ENCODE measurements around the gene LDLRAD4.

The LDLRAD4 gene

DNA sequence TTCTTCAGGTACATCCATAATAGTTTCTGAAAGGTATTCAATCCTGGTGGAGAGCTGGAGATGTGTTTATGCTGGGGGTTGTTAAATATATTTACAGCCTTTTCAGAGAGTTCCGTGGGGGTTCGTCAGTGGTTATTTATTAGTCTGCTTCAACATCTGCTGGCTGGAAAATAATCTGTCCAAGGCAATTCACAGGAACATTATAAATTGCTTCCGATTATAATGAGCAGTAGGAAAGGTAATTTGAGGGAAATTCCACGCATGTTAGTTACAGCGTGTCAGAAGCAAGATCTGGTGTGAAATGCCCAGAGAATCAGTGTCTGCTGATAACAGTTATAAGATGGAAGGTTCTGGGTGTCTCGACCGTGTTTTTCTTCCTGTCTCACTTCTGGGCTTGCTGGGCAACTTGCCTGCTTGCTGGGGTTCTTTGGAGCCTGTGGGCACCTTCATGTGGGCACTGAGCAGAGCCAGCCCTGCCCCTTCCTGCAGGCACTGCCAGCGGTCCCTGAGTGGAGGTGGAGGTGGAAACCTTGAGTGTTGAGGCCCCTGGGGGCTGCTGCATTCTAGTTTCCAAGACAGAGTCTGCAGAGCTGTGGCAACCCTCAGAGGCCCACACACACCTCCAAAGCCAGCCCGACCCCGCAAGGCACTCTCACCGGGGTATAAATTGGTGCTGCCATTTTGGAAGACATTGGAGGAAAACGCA, 322.1 kb downstream of the LDLRAD4 start:
- Histone ChIP-seq H3K4me1 (no peaks in the 10 kb centered on the region), H3K27me3 (ENCODE audit: low read depth) (no peaks in the 10 kb centered on the region), H3K4me3 (no peak overlapping the region), H3K36me3 (replicated peaks) (no peaks in the 10 kb centered on the region), H3K9me3 (no peaks in the 10 kb centered on the region)
- in situ Hi-C loops (cut with MboI; ENCODE audit: low sequenced_read_pairs): no loop called here
- no peak for DNase-seq (ENCODE audit: low spot score in 2 of 2)

DNA sequence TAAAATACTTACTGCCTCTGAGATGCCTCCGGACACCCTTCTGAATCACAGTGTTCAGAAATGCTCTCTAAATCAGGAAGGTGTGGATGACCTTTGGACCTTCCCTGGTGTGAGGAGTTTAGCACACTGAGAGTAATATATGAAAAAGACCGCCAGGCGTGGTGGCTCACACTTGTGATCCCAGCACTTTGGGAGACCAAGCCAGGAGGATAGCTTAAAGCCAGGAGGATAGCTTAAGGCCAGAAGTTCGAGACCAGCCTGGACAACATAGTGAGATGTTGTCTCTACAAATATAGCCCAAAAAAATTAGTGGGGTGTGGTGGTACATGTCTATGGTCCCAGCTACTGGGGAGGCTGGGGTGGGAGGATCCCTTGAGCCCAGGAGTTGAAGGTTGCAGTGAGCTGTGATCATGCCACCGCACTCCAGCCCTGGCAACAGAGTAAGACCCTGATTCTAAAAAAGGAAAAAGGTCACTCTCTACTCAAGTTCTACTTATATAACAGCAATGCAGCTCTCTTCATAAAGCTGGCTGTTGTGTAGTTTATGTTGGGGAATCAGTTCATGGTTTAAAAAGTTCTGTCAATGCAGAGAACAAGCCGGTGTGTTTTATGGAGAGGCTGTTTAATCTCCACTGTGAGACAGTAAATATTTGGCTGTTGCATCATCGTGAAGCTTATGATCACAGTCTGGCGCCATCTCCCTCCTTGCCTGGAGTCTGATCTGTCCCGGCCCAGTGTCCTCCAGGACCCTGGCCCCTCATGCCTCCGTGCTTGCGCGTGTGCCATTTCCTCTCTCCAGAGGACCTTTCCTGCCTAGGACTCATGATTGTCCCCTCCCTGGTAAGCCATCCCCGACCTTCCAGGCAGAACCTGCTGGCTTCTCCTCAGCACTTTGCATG, 323.3 kb downstream of the LDLRAD4 start:
- H3K36me3 ChIP-seq (replicated peaks): no peaks in the 10 kb centered on the region
- no peak overlapping the region for H3K4me3 ChIP-seq
- no peaks in the 10 kb centered on the region for H3K4me1 ChIP-seq
- in situ Hi-C loops (cut with MboI; ENCODE audit: low sequenced_read_pairs): no loop called here
- H3K27me3 ChIP-seq (ENCODE audit: low read depth): no peaks in the 10 kb centered on the region
- no peaks in the 10 kb centered on the region for H3K9me3 ChIP-seq
- DNase-seq (ENCODE audit: low spot score in 2 of 2): no peak

DNA sequence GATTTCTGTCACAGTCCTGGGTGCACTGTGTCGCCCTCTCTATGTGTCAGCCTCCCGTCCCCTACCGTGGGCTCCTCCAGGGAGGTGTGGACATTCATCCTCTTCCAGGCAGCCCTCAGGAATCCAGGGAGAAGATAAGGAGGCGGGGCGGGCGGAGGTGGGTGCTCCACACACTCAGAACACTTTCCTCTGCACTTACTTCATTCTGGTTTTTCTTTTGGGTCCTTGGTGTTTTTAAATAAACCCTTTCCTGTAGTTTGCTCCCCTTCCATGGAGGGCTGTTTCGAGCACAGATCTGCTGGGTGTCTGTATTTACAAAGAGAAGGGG, 323.9 kb downstream of the LDLRAD4 start:
- Histone ChIP-seq H3K9me3 (no peaks in the 10 kb centered on the region), H3K4me3 (no peak overlapping the region), H3K27me3 (ENCODE audit: low read depth) (no peaks in the 10 kb centered on the region), H3K4me1 (no peaks in the 10 kb centered on the region), H3K36me3 (replicated peaks) (no peaks in the 10 kb centered on the region)
- DNase-seq (ENCODE audit: low spot score in 2 of 2): no peak
- in situ Hi-C loops (cut with MboI; ENCODE audit: low sequenced_read_pairs): no loop called here

DNA sequence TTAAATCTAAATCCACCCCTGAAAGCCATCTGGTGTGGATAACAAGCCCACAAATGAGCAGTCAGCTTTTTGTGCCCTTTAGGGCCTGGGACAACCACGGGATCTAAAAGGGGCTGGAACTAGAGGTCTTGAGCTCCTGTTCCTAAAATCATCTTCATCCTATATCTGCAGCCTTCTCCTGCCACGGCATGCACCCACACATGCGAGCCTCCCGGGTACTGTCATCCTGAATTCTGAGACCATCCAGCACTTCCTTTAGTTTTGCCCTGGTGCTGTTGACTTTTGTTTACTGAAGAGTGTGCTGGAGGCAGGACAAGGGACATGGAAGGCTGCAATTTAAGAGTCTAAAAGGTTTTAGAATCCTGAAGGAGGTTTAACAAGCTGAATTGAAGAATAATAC, 324.6 kb downstream of the LDLRAD4 start:
- in situ Hi-C loops (cut with MboI; ENCODE audit: low sequenced_read_pairs): no loop called here
- no peaks in the 10 kb centered on the region for H3K4me1 ChIP-seq
- no peak for DNase-seq (ENCODE audit: low spot score in 2 of 2)
- H3K36me3 ChIP-seq (replicated peaks): no peaks in the 10 kb centered on the region
- H3K27me3 ChIP-seq (ENCODE audit: low read depth): no peaks in the 10 kb centered on the region
- H3K4me3 ChIP-seq: no peak overlapping the region
- H3K9me3 ChIP-seq: no peaks in the 10 kb centered on the region

DNA sequence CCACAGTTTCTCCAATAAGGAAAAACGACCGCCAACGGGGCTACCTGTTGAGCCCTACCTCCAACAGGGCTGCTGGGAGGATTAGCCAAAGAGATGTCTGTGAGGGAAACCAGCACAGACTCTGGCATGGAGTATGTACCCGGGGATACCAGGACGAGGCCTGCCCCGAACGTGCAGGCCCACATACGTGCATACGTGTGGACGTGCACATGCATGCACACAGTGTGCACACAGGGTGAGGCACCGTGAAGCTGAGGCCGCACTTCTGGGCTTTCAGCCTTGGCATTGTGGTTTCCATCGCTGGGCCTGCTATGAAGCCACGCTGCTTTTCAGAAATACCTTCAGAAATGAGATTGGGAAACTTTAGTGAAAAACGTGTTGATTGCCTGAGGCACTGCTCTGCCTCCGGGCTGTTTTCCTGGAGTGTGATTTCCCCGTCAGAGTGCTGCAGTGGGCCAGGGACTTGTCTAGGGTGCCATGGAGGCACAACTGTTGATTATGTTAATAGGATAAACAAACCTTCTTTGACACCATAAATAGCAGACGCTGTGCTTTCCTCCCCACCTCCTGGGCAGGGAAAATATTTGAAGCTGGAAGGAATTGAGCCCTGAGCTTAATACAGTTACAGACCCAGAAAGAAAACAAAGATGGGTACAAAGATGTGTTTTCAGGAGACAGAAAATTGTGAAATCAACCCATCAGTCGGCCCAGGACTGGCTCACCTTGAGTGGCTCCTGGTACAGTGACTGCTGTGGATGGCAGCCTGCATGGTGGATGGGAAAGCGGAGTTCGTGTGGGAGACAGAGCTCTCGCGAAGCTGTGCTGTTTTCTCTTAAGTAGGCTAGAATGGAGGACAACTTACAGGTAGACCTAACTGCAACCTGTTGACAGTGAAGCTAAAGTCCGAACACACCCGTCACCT, 325.5 kb downstream of the LDLRAD4 start:
- H3K9me3 ChIP-seq: no peaks in the 10 kb centered on the region
- no peaks in the 10 kb centered on the region for H3K36me3 ChIP-seq (replicated peaks)
- H3K4me3 ChIP-seq: no peak overlapping the region
- DNase-seq (ENCODE audit: low spot score in 2 of 2): no peak
- no peaks in the 10 kb centered on the region for H3K4me1 ChIP-seq
- in situ Hi-C loops (cut with MboI; ENCODE audit: low sequenced_read_pairs): no loop called here
- H3K27me3 ChIP-seq (ENCODE audit: low read depth): no peaks in the 10 kb centered on the region

DNA sequence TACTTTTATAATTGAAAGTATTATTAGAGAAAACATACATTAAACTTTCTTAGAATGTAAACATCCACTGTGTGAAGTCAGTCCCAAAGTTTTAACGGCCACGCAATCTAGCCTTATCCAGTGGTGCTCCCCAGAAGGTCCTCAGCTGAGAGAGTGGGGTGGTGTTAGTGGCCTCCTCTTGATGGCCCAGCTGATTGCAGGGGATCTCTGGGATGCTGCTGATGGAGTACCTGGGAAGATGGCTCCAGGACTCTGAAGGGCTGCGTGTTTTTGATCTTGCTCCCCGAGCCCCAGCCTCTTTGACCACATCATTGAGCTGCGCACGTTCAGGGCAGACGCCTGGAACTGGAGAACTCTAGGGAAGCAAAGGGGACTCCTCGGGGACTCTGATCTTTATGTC, 326.4 kb downstream of the LDLRAD4 start:
- no peaks in the 10 kb centered on the region for H3K4me1 ChIP-seq
- no peak overlapping the region for H3K4me3 ChIP-seq
- no peaks in the 10 kb centered on the region for H3K36me3 ChIP-seq (replicated peaks)
- no peaks in the 10 kb centered on the region for H3K9me3 ChIP-seq
- in situ Hi-C loops (cut with MboI; ENCODE audit: low sequenced_read_pairs): no loop called here
- H3K27me3 ChIP-seq (ENCODE audit: low read depth): no peaks in the 10 kb centered on the region
- DNase-seq (ENCODE audit: low spot score in 2 of 2): no peak

DNA sequence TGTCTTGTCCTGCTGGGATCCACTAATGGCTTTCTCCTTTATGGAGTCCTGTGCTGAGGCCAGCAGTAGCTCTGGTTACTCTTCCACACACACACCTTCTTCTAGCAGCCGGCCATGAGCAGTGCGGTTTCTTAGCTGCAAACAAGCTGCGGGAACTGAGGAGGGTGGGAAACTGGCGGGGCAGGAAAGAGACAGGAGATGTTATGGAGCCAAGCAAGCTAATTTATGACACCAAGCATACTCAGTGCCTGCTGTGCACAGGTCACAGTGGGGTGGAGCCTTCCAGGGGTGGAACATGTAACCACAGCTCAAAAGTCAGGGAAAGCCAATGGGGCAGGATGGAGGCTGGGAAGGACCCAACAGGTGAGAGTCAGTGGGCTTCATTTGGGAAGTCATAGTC, 327.0 kb downstream of the LDLRAD4 start:
- DNase-seq (ENCODE audit: low spot score in 2 of 2): no peak
- in situ Hi-C loops (cut with MboI; ENCODE audit: low sequenced_read_pairs): no loop called here
- H3K27me3 ChIP-seq (ENCODE audit: low read depth): no peaks in the 10 kb centered on the region
- no peaks in the 10 kb centered on the region for H3K36me3 ChIP-seq (replicated peaks)
- no peaks in the 10 kb centered on the region for H3K4me1 ChIP-seq
- no peaks in the 10 kb centered on the region for H3K9me3 ChIP-seq
- H3K4me3 ChIP-seq: no peak overlapping the region

DNA sequence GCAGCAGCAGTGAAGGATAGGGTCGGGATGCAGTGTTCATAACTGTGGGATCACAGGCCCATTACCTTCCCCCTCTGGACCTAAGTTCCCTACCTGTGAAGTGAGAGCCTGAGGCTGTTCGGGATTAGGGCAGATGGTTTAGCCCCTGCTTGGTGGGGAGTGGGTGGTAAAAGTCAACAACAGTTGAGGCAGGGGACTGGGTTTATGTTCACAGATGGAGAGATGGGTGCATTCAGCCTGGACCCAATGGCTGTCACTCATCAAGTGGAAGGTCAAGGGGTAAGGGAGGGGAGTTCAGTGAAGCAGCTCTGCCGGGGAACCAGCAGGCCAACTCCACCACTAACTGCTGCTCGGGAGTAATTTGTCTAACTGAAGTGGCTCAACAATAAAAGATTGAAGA, 327.4 kb downstream of the LDLRAD4 start:
- no peaks in the 10 kb centered on the region for H3K9me3 ChIP-seq
- in situ Hi-C loops (cut with MboI; ENCODE audit: low sequenced_read_pairs): no loop called here
- H3K27me3 ChIP-seq (ENCODE audit: low read depth): no peaks in the 10 kb centered on the region
- H3K36me3 ChIP-seq (replicated peaks): no peaks in the 10 kb centered on the region
- H3K4me3 ChIP-seq: no peak overlapping the region
- no peak for DNase-seq (ENCODE audit: low spot score in 2 of 2)
- no peaks in the 10 kb centered on the region for H3K4me1 ChIP-seq

DNA sequence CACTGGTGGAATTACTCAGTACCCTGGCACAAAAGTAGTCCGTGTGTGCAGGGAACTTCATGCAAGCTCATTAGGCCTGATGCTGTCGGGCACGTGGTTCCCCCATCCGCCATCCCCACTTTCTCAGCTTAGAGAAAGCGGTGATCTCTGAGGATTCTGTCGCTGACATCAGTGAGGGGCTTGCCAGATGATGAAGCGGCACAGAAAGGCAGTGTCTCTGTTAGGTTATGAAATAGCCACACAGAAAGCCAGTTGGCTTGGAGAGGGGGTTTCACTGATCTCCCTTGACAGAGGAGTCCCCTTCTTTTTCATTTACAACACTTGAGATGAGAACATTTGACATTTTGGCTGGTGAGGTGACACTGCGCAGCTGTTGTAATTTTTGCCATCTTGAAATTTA, 328.1 kb downstream of the LDLRAD4 start:
- Histone ChIP-seq H3K36me3 (replicated peaks) (no peaks in the 10 kb centered on the region), H3K4me1 (no peaks in the 10 kb centered on the region), H3K27me3 (ENCODE audit: low read depth) (no peaks in the 10 kb centered on the region), H3K4me3 (no peak overlapping the region), H3K9me3 (no peaks in the 10 kb centered on the region)
- no peak for DNase-seq (ENCODE audit: low spot score in 2 of 2)
- in situ Hi-C loops (cut with MboI; ENCODE audit: low sequenced_read_pairs): no loop called here

DNA sequence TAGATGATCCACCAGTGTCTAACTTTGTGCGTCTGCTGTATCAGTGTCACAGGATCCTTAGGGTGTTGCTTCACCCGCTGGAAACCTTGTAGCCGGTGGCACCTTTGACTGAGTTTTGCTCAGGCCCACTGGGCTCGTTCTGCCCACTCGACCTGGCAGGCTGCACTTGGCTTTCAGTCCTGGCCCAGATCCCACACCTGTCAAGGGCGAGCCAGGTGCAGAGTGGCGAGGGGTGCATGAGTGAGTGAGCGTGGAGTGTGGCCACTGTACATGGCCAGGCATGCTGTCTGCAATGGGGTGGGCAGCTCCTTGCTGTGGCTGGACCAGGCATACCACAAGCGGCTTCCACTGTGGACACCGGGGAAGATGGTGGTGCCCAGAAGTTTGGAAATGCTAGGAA, 328.8 kb downstream of the LDLRAD4 start:
- in situ Hi-C loops (cut with MboI; ENCODE audit: low sequenced_read_pairs): no loop called here
- DNase-seq (ENCODE audit: low spot score in 2 of 2): no peak
- Histone ChIP-seq H3K9me3 (no peaks in the 10 kb centered on the region), H3K27me3 (ENCODE audit: low read depth) (no peaks in the 10 kb centered on the region), H3K4me3 (no peak overlapping the region), H3K4me1 (no peaks in the 10 kb centered on the region), H3K36me3 (replicated peaks) (no peaks in the 10 kb centered on the region)

DNA sequence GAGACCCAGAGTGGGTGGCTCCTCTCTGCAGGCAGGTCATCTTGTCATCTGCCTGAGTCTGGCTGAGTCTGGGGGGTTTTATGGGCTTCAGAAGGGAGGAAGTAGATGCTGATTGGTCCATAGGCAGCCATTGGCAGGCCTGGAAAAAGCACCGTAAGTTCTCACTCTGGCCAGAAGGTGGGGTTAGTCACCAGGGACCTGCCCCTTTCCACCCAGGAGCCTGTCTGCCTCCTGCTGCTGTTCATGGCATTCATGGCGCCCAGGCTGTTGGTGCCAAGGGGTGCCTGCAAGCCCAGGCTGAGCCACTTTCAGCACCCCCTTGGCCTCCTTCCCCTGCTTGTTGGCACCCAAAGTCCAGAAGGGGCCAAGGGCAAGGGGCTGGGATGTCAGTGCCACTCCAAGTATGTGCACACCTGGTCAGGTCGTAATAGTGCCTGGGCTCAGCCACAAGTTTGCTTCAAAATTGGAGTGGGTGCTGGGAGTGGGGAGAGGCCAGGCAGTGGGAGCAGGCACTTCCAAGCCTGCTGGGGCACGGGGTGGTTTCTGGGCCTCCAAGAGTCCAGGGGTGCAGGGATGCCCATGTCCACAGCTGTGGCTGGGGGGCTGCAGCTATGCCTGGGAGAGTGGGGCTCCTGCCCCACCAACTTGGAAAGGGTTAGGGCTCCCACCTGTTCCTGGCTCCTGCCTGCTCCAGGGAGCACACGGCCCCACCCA, 329.7 kb downstream of the LDLRAD4 start:
- H3K4me3 ChIP-seq: no peak overlapping the region
- DNase-seq (ENCODE audit: low spot score in 2 of 2): no peak
- in situ Hi-C loops (cut with MboI; ENCODE audit: low sequenced_read_pairs): no loop called here
- peaks cover 2% of the 10 kb centered on the region; the same call in 1 of the 2 replicates for H3K27me3 ChIP-seq (ENCODE audit: low read depth)
- no peaks in the 10 kb centered on the region for H3K36me3 ChIP-seq (replicated peaks)
- H3K4me1 ChIP-seq: no peaks in the 10 kb centered on the region
- H3K9me3 ChIP-seq: no peaks in the 10 kb centered on the region

DNA sequence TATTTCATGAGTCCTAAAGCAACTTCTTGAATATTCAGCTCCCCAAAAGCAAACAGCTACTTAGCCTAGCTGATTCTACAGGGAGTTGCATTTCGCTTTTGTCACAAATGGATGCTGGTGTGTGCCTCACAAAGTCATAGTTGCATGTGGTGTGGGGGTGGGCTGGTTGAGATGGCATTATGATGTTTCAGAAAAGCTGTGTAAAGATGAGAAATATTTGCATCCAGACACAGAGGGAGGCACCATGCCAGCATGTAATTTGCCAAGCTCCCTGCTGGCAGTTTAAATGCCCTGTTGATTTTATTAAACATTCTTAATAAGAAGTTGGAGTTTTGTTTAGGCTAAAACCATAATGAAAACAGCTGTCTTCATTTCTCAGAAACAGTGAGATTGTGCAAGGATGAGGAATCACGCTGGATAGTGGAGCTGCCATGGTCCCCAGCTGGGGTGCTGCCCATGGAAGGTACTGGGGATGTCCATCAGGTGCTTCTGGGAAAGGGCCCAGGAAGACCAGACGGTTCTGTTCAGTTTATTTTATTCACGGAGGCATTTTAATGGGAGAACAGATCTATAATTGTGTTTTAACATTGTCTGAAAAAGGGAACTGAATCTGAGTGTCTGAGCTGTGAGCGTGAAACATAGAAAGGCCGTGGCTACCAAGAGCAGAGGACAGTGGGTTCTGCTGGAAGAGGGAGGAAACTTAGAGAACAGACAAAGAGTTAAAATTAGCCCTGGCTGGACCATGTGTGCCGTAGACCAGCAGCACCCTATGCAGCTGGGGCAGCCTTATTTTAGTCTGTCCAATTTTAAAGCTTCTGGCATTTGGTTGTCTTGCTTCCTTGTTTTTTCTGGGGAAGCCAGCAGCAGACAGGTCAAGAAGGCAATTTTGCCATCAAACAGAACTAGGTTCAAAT, 330.7 kb downstream of the LDLRAD4 start:
- Histone ChIP-seq H3K27me3 (ENCODE audit: low read depth) (peaks cover 3% of the 10 kb centered on the region; the same call in 1 of the 2 replicates), H3K9me3 (no peaks in the 10 kb centered on the region), H3K4me1 (no peaks in the 10 kb centered on the region), H3K4me3 (no peak overlapping the region), H3K36me3 (replicated peaks) (no peaks in the 10 kb centered on the region)
- in situ Hi-C loops (cut with MboI; ENCODE audit: low sequenced_read_pairs): no loop called here
- DNase-seq (ENCODE audit: low spot score in 2 of 2): no peak

Measured in HAP-1 (cell line).